Islet precursor cell (in vitro differentiated cells): ENCODE results near the gene CPNE4.

Experiments used
- DNase-seq: peaks from one replicate; pipeline ENCODE4 v3.0.0-alpha.2; 2018

Gene CPNE4

DNA sequence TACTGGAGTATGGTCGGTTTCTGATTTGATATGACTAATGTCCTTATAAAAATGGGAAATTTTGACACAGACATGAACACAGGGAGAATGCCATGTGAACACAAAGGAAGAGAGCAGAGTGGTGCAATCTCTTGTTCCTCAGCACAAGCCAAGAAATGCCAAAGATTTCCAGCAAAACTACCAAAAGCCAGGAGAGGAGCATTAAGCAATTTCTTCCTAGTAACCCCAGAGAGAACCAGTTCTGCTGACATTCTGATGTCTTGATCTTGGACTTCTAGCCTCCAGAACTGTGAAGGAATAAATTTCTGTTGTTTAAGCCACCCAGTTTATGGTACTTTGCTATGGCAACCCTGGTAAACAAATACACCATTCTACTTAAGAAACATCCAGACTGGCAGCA lies 304.2 kb downstream of the CPNE4 start:
- DNase-seq: no peak

DNA sequence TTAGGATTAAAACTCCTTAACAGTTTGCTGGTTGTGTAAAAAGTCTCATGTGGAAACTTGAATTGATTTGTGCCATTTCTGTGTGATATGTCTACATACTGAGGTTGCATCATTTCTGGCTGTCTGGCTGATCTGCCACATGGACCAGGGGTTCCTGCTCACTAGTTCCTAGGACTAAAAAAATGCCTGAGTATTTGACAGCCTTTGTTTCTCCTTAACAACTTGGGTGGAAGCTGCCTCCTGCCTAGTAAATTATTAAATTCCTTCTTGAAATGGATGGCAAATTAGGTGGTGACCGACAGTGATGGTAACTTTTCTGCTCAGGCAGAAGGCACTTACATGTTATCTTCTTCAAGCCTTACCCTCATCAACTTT lies 305.2 kb downstream of the CPNE4 start:
- DNase-seq: no peak

DNA sequence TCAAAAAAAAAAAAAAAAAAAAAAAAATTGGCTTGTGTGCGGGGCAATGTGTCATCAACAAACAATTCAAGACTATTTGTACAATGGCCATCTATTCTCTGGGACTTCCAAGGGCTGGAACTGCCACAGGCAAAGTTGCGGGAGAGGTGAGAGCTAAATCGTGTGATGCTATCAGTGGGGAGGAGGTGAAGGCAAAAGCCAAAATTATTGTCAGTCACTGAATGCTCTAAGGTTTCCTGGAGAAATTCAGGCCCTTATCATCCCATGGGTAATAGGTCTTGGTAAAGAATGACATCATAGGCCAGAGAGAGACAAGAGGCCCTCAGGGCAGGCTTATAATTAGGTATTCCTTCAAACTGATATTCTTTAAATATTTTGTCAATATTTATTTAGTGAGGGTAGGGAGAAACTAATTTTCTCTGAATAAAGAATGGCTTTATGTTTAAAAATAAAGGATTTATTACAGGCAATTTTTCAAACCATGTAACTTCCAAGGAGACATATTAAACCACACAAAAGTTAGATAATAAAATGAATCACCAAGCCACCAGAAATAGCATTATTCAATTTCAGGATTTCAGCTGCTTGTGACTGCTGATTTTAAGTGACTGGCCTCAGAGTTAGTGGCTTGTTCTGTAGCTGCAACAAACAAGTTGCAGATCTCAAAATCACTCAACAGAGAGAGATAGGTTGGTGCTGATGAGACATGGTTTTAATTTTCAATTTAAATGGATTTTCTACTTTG lies 305.7 kb downstream of the CPNE4 start:
- DNase-seq: peak; percentile 91

DNA sequence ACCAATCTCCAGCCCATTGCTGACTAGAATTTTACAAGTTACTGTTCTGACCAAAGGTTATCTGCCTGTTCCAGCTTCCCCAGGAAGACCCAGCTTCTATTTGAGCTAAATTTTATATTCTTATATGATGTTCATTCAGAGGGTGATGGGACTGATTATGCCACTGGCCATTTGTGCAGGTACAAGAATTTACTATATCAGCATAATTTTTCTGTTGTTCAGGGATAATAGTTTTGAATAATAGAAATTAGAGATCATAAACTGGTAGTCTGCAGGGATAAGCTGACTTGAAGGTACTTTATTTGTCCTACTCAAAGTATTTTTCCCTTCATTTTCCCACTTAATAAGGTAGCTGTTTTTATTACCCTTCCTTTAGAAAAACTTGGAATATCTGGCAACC lies 309.4 kb downstream of the CPNE4 start:
- no peak for DNase-seq

DNA sequence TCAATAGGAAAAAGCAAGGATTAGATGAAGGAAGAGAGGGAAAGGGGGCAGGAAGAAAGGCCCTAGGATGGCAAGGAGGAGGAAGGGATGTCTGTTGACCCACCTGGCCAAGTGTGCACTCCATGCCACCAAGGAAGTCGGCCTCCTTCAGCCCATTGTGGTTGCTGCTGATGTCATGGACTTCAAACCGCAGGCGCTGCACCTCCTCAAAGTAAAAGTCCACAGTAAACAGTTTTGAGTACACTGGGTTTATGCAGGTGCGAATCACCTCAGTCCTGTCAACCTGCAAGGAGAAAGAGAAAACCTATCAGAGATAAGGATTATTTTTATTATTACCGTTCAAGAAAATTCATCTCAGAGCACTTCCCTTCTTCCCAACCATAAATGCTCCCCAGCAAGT lies 311.5 kb downstream of the CPNE4 start:
- no peak for DNase-seq

DNA sequence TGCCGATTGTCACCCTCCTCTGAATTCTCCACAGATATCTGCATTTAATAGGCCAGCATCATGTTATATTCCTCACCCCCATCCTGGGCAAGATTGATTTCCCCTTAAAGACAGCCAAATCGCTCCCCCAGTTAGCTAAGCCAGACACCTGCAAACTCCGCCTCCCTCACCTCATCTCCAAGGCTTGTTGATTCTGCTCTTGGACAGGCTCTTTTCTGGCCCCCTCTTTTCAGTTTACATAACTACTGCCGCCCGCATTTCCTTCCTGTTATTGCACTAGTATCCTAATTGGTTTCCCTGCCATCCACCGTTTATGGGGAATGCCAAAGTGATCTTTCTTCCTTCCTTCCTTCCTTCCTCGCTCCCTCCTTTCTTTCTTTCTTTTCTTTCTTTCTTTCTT lies 317.3 kb downstream of the CPNE4 start:
- no peak for DNase-seq

DNA sequence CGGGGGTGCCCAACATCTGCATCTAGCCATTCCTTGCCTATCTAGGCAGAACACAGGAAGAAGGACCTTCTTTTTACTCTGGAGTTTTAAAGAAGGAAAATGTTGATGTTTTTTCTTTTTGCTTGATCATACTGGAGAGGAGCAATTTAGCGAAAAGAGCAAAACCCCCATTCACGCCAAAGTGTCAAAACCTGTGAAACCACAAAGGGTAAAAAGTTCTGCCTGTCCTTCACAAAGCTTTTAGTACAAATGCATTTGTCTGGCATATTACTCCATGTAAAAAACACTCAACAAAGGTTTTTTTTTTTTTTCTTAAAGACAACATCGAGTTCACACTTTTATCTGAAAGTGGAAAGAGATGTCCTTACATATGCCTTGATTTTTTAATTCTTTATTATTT lies 317.9 kb downstream of the CPNE4 start:
- no peak for DNase-seq

DNA sequence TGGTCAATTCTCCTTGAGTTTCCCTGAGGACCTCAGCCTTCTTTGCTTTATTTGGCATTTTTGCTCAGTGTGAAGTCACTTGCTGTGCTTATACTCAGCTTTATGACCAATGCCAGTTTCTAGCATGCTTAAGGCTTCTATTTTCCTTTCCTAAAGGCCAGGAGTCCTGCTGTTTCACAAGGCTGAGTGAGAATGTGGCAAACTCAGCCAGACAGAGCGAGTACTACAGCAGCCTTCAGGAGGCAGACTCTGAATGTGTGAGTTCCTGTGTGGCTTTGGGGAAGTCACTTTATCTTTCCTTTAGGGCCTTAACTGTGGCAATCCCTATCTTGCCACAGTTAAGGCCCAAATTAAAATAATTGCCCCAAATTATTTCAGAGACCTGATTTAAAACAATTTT lies 318.8 kb downstream of the CPNE4 start:
- no peak for DNase-seq

DNA sequence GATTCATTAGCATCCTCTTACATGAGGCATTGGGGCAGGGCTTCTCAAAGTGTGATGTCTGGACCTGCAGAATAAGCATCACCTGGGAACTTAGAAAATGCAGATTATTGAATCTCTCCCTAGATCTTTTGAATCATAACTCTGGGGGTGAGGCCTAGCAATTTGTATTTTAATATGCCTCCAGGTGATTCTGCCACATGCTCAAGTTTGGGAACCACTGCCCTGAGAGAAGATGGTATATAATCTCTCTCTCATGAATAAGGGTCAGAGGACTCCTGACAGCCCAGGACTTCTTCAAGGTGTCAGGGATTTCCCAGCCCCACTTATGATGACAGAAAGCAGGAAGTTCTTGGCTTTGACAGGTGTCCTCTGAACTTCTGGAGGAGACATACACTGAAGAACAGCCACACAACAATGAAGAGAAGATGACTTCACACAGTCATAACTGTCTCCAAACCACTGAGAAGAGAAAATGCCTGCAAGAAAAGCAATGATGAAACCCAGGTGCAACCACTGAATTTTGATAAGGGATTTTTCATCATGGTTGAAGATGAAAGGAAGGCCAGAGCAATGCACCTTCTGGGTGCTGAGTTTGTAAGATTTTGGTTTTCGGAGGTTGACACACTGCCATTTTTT lies 320.1 kb downstream of the CPNE4 start:
- DNase-seq: no peak

DNA sequence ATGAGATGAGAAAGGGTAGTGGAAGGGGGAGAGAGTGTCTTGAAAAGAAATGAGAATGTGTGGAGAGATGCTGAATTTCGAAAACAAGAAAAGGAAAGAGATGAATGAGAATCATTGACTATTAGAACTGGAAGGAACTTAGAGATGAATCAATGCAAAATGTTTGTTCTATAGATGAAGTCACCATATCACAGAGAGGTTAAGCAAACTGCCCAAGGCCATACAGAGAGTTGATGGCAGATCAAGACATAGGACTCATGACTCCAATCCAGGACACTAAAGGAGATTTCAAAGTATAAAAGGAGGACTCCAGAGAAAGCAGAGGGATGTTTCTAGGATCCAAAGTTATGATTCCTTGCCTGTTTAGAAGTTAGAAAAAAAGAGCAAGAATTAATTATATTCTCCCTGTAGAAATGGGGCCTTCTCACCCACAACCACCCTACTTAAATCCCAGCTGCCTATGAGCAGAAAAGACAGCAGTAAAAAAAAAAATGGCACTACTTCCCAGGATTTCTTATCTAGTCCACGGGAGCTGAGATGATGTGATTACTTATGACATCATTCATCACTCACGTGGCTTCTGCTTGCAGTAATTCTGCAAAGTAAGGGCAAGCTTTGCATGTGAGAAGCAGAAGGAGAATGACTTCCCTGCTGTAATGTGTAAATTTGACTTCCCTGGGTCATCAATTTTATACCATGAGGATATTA lies 321.2 kb downstream of the CPNE4 start:
- DNase-seq: no peak

DNA sequence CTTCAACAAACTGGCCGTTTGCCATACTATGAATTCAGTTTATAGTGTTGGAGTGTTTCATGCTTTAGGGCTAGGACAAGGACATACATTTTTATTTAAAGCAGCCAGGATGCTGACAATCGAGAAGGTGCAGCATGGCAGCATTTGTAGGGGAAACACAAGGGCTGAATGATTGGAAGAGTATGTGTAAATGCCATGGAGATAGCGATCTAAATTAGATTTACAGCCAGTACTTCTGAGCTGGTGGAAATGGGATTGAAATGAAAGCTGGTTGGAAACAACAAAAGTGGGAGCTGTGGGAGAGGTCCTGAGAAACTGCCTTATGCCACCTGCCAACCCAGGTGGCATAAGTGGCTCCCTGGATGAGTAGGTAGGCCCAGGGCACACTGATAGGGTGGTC lies 322.2 kb downstream of the CPNE4 start:
- no peak for DNase-seq

DNA sequence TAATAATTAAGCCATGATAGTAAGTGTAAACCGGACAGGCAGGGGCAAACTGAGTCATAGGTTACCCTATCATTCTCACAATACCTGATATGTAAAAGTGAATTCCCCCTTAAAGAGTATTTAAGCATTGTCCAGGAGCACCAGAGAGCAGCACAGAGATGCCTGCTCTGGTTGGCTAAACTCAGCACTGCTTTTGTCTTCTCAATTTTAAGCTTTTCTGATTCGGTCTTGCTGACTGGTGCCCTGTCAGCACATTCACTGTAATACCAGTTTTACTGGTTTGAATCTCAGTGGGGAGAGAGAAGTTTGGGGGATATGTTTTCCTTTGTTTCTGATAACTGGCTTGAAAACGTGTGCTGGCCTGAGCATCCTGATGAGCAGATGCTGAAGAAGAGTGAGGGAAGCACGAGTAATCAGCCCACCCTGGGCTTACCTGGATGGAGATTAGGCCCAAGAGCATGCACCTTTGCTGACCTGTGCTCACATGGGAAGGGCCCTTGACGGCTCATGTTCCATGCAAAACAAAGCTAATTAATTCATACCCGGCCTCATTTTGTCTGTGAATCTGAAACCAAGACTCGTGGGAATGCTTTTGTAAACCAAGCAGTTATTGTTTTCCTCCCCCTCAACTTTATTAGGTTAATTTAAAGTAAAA lies 323.6 kb downstream of the CPNE4 start:
- DNase-seq: no peak

DNA sequence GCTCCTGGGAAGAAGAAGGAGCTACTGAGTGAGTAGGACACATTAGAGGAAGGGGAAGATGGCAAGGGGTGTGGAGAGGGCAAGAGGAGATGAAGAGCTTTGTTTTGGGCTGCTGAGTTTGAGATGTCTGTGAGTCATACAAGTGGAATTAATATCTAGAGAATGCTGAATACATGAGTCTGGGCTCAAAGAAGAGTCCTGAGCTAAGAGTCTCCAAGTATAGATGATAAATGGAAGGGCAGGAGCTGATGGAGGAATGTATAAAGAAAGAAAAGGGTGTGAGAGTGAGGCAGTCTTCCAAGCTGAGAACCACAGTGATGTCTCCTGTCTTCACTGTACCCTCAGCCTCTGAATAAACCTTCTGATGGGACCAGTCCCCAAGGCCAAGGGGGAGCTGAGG lies 326.6 kb downstream of the CPNE4 start:
- DNase-seq: no peak

DNA sequence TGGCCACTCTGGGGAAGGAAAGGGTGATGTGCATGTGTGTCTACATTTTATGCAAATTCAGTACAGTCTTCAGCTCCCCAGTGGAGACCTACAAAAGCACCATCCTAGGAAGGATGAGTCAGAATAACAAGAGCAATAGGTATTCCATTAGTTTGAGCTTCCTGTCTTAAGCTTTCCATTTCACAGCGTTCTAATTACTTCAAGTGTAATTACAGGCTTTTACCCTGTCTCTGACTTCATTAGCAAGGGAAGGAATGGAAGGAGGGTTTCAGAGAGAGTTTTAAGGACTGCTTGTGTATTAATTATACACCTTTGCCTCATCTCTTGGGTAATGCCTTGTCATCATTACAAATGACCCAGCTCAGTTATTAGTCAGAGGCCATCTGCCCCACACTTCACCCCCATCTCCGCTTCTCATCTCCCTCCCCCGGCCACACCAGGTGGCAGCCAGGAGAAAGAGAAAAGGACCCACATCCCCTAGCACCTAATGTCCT lies 329.2 kb downstream of the CPNE4 start:
- peak; percentile 91 for DNase-seq

DNA sequence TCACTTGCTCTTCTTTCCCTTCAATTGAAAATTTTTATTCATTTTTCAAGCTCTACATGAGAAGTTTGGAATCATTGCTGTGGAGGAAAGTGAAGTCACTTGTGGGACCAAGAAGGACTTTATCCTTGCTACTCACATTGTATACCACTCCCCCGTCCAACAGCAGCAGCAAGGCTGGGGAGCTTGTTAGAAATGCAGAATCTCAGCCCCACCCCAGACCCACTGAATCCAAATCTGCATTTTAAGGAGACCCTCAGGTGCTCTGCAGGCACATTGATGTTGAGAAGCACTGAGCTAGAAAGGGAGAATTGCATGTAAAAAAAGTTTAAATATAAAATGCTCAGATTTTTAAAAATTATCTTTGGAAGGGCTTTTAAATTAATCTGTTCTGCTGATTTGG lies 329.7 kb downstream of the CPNE4 start:
- DNase-seq: peak; percentile 63

DNA sequence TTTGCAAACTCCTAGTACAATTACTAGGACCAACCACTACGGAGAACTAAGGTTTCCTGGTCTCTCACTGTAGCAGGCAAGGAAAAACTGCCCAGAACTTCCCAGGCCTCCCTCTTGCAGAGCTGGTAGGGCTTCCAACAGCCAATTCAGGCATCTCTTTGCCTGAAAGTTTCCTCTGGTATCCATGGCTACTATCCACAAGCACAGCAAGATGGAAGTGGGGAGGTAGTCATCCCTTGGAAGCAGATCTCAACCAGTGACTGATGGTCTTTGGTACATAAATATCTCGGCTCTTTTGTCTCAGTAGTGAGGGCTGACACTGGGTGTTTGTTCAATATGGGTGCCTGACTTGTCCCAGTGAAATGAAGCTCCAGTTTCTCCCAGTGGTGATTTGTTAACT lies 330.7 kb downstream of the CPNE4 start:
- DNase-seq: peak; percentile 63

DNA sequence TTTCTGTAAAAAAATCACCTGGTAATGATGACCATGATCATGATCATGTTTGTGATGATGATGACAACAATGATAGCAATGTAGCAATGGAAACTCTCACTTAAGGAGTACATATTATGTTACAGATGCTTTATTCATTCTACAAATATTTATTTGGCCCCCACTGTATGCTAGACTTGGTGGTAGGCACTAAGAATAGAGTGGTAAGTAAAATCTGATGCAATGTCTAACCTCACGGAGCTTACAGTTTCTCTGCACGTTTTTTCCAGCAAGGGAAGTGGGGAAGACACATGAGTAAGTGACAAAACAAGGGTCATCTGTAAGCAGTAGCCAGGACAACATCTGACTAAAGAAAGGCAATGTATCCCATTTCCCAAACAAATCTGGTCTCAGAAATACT lies 332.7 kb downstream of the CPNE4 start:
- no peak for DNase-seq

DNA sequence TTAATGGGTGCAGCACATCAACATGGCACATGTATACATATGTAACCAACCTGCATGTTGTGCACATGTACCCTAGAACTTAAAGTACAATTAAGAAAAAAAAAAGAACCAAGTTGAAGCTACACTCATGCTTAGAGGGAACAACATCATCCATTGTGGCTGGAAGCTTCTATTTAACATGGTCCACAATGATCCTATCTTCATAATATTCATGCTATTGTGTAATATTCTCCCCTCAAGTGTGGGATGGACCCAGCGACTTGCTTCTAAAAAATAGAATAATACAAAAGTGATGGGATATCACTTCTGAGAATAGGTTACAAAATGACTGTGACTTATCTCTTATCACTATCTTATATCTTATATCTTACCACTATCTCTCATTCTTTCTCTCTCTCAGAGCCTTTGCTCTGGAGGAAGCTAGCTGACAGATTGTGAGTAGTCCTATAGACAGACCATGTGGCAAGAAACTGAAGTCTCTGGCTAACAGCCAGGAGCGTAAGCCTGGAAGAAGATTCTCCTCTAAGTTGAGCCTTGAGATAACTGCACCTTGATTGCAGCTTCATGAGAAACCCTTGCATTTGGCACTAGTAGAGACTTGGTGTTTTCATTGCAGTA lies 333.6 kb downstream of the CPNE4 start:
- DNase-seq: no peak

DNA sequence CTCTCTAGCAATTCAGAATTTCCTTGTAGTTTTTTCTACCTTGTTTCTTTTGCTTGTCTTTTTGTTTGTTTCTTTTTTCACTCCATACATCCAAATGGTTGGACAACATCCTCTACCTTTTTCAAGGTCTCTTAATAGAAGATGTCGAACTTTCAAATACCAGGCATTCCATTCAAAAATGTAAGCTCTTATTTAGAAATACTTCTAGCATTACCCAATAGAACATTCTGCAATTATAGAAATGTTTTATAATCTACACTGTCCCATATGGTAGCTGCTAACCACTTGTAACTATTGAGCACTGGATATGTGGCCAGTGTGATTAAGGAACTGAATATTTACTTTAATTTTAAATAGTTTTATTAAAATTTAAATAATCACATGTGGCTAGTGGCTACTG lies 335.8 kb downstream of the CPNE4 start:
- DNase-seq: no peak

DNA sequence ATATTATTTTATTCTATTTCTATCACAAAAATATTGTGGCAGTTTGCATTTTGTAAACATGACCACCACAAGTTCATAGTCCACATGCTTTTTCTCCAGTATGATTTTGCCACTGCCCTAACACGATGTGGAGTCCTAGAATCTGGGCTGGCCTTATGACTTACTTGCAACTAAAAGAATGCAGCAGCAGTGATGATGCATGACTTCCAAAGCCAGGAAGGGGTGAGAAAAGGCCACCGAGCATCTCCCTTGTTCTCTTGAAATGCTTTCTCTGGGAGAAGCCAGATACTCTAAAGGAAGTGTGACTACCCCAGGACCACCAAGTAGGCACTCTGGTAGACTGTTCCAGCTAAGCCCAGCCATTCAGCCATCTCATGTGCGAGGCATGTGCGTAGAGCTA lies 340.4 kb downstream of the CPNE4 start:
- DNase-seq: no peak

DNA sequence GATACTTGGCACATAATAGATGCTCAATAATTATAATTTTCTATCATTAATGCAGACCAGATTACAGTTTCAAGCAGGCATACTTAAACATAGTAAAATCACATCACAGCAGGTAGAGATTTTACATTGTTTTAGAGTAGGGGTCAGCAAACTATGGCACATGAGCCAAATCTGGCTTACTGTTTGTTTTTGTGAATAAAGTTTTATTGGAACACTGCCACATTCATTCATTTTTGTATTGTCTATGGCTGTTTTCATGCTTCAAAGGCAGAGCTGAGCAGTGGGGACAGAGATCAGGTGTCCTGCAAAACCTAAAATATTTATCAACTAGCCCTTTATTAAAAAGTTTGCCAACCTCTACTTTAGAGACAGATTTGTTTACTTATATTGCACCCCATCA lies 342.5 kb downstream of the CPNE4 start:
- no peak for DNase-seq

DNA sequence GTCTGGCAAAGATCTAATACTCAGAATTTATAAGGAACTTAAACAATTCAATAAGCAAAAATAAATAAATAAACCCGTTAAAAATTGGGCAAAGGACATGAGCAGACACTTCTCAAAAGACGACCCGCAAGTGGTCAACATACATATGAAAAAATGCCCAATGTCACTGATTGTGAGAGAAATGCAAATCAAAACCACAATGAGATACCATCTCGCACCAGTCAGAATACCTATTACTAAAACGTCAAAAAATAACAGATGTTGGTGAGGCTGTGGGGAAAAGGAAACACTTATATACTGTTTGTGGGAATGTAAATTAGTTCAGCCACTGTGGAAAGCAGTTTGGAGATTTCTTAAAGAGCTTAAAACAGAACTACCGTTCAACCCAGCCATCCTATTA lies 344.0 kb downstream of the CPNE4 start:
- DNase-seq: no peak

DNA sequence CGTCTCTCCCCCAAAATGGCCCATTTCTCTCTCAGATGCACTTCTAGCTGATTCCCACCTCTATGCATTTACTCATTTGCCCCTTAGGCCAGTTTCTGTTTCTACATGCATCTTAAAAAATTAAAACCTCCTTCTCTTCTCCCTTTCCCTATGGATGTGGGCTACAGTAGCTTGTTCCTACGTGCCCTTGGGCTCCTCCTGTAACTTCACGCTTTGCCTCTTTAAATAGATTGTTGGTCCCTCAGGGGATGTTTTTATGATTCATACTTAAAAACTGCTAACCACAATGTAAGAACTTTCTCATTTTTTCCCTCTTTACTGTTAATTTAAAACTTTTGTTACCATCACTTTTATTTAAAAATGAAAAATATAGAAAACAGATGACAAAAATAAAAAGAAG lies 346.4 kb downstream of the CPNE4 start:
- no peak for DNase-seq
